ENCODE results near the gene GYPB.
"Not testable (repeated sequence)": the region's sequence is repeated elsewhere in the genome, so short reads cannot be mapped to it uniquely, and the experiment has no call there.

The GYPB gene

DNA sequence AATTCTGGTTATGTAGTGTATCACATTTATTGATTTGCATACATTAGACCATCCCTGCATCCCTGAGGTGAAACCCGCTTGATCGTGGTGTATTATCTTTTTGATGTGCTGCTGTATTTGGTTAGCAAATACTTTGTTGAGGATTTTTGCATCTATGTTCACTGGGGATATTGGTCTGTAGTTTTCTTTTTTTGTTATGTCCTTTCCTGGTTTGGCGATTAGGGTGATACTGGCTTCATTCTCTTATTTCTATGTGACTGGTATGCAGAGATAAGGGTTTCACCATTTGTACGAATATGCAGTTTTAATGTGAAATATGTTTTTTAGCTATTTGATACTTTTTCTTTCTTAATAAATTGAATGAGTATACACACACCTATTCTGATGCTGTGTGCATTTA, 45.2 kb downstream of the GYPB start:
- H3K9ac ChIP-seq (ENCODE audit: low read length); H3K27ac ChIP-seq (ENCODE audit: low read length); H3K9me3 ChIP-seq (ENCODE audit: control insufficient read depth, low read depth, low read length); H3K27me3 ChIP-seq (ENCODE audit: control insufficient read depth, insufficient read depth, low read length); H3K4me1 ChIP-seq (ENCODE audit: control insufficient read depth, low read depth, low read length); H3K36me3 ChIP-seq (ENCODE audit: control insufficient read depth, low read depth, low read length); H3K4me3 ChIP-seq (ENCODE audit: low read length): not testable (repeated sequence)

DNA sequence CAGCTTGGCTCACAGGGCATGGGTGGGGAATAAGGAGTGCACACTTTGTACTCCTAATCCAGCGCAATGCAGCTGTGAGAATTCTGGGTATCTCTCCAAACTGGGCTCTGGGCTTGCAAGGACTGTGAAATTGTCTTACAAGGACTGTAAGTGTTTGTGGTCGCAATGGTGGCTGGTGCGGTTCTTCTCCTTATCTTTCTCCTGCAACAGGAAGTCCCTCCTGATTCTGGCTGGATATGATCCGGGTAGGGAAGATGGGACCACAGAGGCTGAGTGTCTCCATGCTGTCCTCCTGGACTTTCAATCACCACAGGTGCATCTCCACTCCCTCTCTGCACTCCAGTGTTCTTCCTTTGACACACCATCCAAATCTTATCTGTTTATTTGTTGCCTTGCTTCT, 58.1 kb downstream of the GYPB start:
- no peaks in the 10 kb centered on the region for H3K36me3 ChIP-seq (ENCODE audit: control insufficient read depth, low read depth, low read length)
- no peak overlapping the region for H3K4me3 ChIP-seq (ENCODE audit: low read length)
- no peak overlapping the region for H3K27ac ChIP-seq (ENCODE audit: low read length)
- no peak overlapping the region for H3K9ac ChIP-seq (ENCODE audit: low read length)
- H3K27me3 ChIP-seq (ENCODE audit: control insufficient read depth, insufficient read depth, low read length): no peaks in the 10 kb centered on the region
- H3K9me3 ChIP-seq (ENCODE audit: control insufficient read depth, low read depth, low read length): no peaks in the 10 kb centered on the region
- H3K4me1 ChIP-seq (ENCODE audit: control insufficient read depth, low read depth, low read length): no peaks in the 10 kb centered on the region

DNA sequence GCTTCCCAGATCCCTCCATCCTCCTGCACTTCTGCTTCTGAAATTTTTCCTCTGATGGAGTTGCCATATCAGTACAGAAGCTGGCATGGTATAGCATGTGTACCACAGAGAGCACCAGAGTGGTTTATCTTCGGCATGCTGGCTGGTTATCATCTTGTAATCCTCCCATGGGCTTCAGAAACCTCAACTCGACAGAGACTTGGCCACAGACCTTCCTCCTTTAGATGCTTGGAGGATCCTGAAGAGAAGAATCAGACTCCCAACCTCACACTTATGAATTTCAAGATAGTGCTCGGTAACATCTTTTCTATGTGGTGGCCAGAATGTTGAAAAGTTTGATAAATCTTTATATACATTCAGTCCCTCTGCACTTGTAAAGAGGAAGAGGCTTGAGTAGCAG, 63.9 kb downstream of the GYPB start:
- H3K9me3 ChIP-seq (ENCODE audit: control insufficient read depth, low read depth, low read length); H3K9ac ChIP-seq (ENCODE audit: low read length); H3K27me3 ChIP-seq (ENCODE audit: control insufficient read depth, insufficient read depth, low read length); H3K27ac ChIP-seq (ENCODE audit: low read length); H3K4me1 ChIP-seq (ENCODE audit: control insufficient read depth, low read depth, low read length); H3K36me3 ChIP-seq (ENCODE audit: control insufficient read depth, low read depth, low read length); H3K4me3 ChIP-seq (ENCODE audit: low read length): not testable (repeated sequence)

DNA sequence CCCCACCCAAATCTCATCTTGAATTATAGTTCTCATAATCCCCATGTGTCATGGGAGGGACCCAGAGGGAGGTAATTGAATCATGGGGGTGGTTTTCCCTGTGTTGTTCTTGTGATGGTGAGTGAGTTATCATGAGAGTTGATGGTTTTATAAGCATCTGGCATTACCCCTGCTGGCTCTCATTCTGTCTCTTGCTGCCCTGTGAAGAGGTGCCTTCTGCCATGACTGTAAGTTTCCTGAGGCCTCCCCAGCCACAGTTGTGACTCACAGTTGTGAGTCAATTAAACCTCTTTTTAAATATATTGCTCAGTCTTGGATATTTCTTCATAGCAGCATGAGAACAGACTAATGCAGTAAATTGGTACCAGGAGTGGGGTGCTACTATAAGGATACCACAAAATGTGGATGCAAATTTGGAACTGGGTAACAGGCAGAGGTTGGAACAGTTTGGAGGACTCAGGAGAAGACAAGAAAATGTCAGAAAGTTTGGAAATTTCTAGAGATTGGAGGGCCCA, 67.7 kb downstream of the GYPB start:
- H3K4me1 ChIP-seq (ENCODE audit: control insufficient read depth, low read depth, low read length); H3K4me3 ChIP-seq (ENCODE audit: low read length); H3K36me3 ChIP-seq (ENCODE audit: control insufficient read depth, low read depth, low read length); H3K27ac ChIP-seq (ENCODE audit: low read length); H3K27me3 ChIP-seq (ENCODE audit: control insufficient read depth, insufficient read depth, low read length); H3K9me3 ChIP-seq (ENCODE audit: control insufficient read depth, low read depth, low read length); H3K9ac ChIP-seq (ENCODE audit: low read length): not testable (repeated sequence)

DNA sequence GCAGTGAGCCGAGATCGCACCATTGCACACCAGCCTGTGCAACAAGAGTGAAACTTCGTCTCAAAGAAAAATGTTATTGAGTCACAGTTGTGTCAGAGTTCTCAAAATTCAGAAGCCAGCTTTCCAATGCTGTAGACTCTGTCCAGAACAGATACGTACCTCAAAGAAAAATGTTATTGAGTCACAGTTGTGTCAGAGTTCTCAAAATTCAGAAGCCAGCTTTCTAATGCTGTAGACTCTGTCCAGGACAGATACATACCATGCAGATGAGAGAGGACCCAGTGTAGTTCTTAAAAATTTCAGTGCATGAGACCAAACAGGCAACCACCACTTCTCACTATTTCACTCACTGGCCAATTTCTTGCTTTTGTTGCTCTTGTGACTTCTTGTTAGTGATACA, 68.2 kb downstream of the GYPB start:
- H3K27me3 ChIP-seq (ENCODE audit: control insufficient read depth, insufficient read depth, low read length); H3K36me3 ChIP-seq (ENCODE audit: control insufficient read depth, low read depth, low read length); H3K4me3 ChIP-seq (ENCODE audit: low read length); H3K4me1 ChIP-seq (ENCODE audit: control insufficient read depth, low read depth, low read length); H3K27ac ChIP-seq (ENCODE audit: low read length); H3K9ac ChIP-seq (ENCODE audit: low read length); H3K9me3 ChIP-seq (ENCODE audit: control insufficient read depth, low read depth, low read length): not testable (repeated sequence)

DNA sequence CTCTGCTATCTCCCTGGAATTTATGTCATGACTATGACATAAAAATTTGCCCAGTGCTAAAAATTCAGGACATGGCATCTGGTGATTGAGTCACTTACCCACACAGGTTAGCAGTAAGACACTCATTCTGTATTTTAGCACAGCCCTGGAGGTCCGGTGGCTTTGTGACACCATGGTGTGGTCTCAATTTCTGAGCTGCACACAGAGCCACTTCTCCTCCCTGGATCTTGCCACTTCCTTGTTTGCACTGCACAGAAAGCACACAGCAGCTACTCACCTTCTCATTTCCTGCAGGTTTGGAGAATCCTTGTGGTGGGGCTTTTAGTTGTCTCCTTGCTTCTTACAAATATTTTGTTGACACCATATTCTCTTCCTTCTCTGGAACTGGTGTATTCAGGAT, 69.0 kb downstream of the GYPB start:
- not testable (repeated sequence) for H3K9ac ChIP-seq (ENCODE audit: low read length); H3K36me3 ChIP-seq (ENCODE audit: control insufficient read depth, low read depth, low read length); H3K27ac ChIP-seq (ENCODE audit: low read length); H3K27me3 ChIP-seq (ENCODE audit: control insufficient read depth, insufficient read depth, low read length); H3K9me3 ChIP-seq (ENCODE audit: control insufficient read depth, low read depth, low read length); H3K4me3 ChIP-seq (ENCODE audit: low read length); H3K4me1 ChIP-seq (ENCODE audit: control insufficient read depth, low read depth, low read length)

DNA sequence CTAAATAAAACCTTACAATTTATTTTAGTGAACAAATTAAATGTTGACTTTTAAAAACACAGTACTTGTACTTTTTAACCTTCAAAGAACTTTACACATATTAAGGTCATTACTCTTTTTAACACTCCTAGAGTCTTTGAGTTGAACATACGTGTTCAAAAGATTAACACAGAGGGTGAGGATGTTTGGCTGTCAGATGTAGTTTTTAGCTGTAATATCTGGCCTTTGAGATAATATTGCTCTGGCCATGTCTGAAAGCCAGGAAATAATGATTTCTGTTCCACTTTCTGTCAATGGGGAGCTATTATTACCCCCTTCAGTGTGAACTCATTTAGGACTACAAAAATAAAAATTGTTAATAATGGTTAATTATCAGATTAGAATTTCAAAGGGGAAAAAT, 71.7 kb downstream of the GYPB start:
- H3K9me3 ChIP-seq (ENCODE audit: control insufficient read depth, low read depth, low read length); H3K27ac ChIP-seq (ENCODE audit: low read length); H3K4me1 ChIP-seq (ENCODE audit: control insufficient read depth, low read depth, low read length); H3K4me3 ChIP-seq (ENCODE audit: low read length); H3K36me3 ChIP-seq (ENCODE audit: control insufficient read depth, low read depth, low read length); H3K27me3 ChIP-seq (ENCODE audit: control insufficient read depth, insufficient read depth, low read length); H3K9ac ChIP-seq (ENCODE audit: low read length): not testable (repeated sequence)

All from iPS-18a (cell line).